Astrocyte of the cerebellum (primary cell): Measurements from ENCODE around the gene TENT4A.

ENCODE experiments used
- DNase-seq: peaks from one replicate; pipeline ENCODE4 v3.0.0-alpha.2; 2011; ENCODE audit warnings: low read depth
- H3K4me3 ChIP-seq: 2 replicates; pipeline ENCODE4 v1.5.1; 2011; ENCODE audit warnings: mild to moderate bottlenecking, low read depth, low read length, moderate library complexity
- CTCF ChIP-seq: IDR thresholded peaks from 2 replicates; pipeline ENCODE4 v1.5.1; 2012; ENCODE audit warnings: low read length, low read depth, moderate library complexity, mild to moderate bottlenecking; ENCODE audit errors: missing control alignments
- in situ Hi-C: cut with HindIII; loops from 2 replicates; pipeline ENCODE4 v1.10.0; 2017; ENCODE audit warnings: low sequenced_read_pairs

The TENT4A gene

GRCh38 chr5:6755519-6755918 is 42.3 kb downstream of the TENT4A start:
- no peak for TF ChIP-seq CTCF
- no peak overlapping the region for H3K4me3 ChIP-seq
- in situ Hi-C loops = no loop called here
- DNase-seq = no peak

- no peak for TF ChIP-seq CTCF
- DNase-seq = no peak
- H3K4me3 ChIP-seq = no peak overlapping the region
- in situ Hi-C loops = no loop called here
These were observed 42.7 kb downstream of the TENT4A start for GRCh38 chr5:6755941-6756340.

GRCh38 chr5:6757414-6757969 is 44.3 kb downstream of the TENT4A start:
- TF ChIP-seq CTCF = no peak
- no peak for DNase-seq
- no peak overlapping the region for H3K4me3 ChIP-seq
- in situ Hi-C loops = no loop called here

GRCh38 chr5:6758236-6758635 is 45.0 kb downstream of the TENT4A start:
- in situ Hi-C loops = no loop called here
- no peak for DNase-seq
- no peak overlapping the region for H3K4me3 ChIP-seq
- no peak for TF ChIP-seq CTCF

- in situ Hi-C loops = no loop called here
- no peak overlapping the region for H3K4me3 ChIP-seq
- no peak for DNase-seq
- no peak for TF ChIP-seq CTCF
These were observed 45.5 kb downstream of the TENT4A start for GRCh38 chr5:6758706-6759105.

- DNase-seq = no peak
- H3K4me3 ChIP-seq = no peak overlapping the region
- in situ Hi-C loops = no loop called here
- no peak for TF ChIP-seq CTCF
These were observed 46.2 kb downstream of the TENT4A start for GRCh38 chr5:6759401-6759800.

- TF ChIP-seq CTCF = no peak
- no peak overlapping the region for H3K4me3 ChIP-seq
- in situ Hi-C loops = no loop called here
- no peak for DNase-seq
These were observed 46.8 kb downstream of the TENT4A start for GRCh38 chr5:6759983-6760382.
